ENCODE measurements around the gene NKD1. TPM values are rescaled to one million over a fixed set of nuclear protein-coding genes. Genes with fewer than 3 reads are reported as not detected.

The NKD1 gene
- total RNA-seq, 4 donors from 2014 or later: 37.1 to 87.8 (median 54.1) TPM

GRCh38 chr16:50591800-50592771, 43.9 kb downstream of the NKD1 start:
- no peaks in the 10 kb centered on the region for H3K27me3 ChIP-seq
- DNase-seq (ENCODE audit: extremely low spot score): no peak
- no peaks in the 10 kb centered on the region for H3K36me3 ChIP-seq
- TF ChIP-seq POLR2AphosphoS5 (IDR thresholded peaks at IDR 0.05): peak; percentile 32 to 57
- no peak for TF ChIP-seq EP300 (IDR thresholded peaks at IDR 0.05)
- peak in 1 of 3 experiments; percentile 52 for TF ChIP-seq CTCF (IDR thresholded peaks at IDR 0.05)
- peak overlapping the region; percentile 53 to 79 (median 68) for H3K27ac ChIP-seq (replicated peaks in 1 of 4)
- H3K4me3 ChIP-seq: peak overlapping the region; percentile 10 to 25 (median 20)
- peaks cover 12 to 67% (median 51%) of the 10 kb centered on the region in 4 donors for H3K4me1 ChIP-seq
- intact Hi-C loops (cut with DNase I): no loop called here
- WGBS: 37% methylated on average over 23 of the region's 24 CpGs
- H3K9me3 ChIP-seq: no peaks in the 10 kb centered on the region

GRCh38 chr16:50592996-50593395, 44.8 kb downstream of the NKD1 start:
- no peak for TF ChIP-seq CTCF (IDR thresholded peaks at IDR 0.05)
- no peak for TF ChIP-seq EP300 (IDR thresholded peaks at IDR 0.05)
- TF ChIP-seq POLR2AphosphoS5 (IDR thresholded peaks at IDR 0.05): no peak
- no peak for TF ChIP-seq POLR2A (IDR thresholded peaks at IDR 0.05; ENCODE audit: low read depth)
- Histone ChIP-seq H3K27me3 (no peaks in the 10 kb centered on the region), H3K27ac (replicated peaks in 1 of 4) (peak overlapping the region; percentile 53 to 79 (median 68)), H3K4me1 (peaks cover 12 to 72% (median 56%) of the 10 kb centered on the region in 4 donors), H3K36me3 (no peaks in the 10 kb centered on the region), H3K4me3 (no peak overlapping the region), H3K9me3 (no peaks in the 10 kb centered on the region)
- DNase-seq (ENCODE audit: extremely low spot score): no peak
- intact Hi-C loops (cut with DNase I): no loop called here
- WGBS: 77% methylated on average over 6 of the region's 7 CpGs

GRCh38 chr16:50593410-50594150, 45.4 kb downstream of the NKD1 start:
- intact Hi-C loops (cut with DNase I): no loop called here
- no peak for DNase-seq (ENCODE audit: extremely low spot score)
- H3K27ac ChIP-seq (replicated peaks in 1 of 4): peak overlapping the region in 3 of 4 donors; percentile 67 to 79 (median 69)
- H3K4me1 ChIP-seq: peaks cover 17 to 72% (median 60%) of the 10 kb centered on the region in 4 donors
- TF ChIP-seq POLR2AphosphoS5 (IDR thresholded peaks at IDR 0.05): no peak
- TF ChIP-seq CTCF (IDR thresholded peaks at IDR 0.05): peak; percentile 27 to 43 (median 29)
- no peak for TF ChIP-seq POLR2A (IDR thresholded peaks at IDR 0.05; ENCODE audit: low read depth)
- no peaks in the 10 kb centered on the region for H3K36me3 ChIP-seq
- H3K27me3 ChIP-seq: no peaks in the 10 kb centered on the region
- 79% methylated on average over 9 of the region's 9 CpGs for WGBS
- no peak overlapping the region for H3K4me3 ChIP-seq
- no peaks in the 10 kb centered on the region for H3K9me3 ChIP-seq

GRCh38 chr16:50594308-50595260, 46.4 kb downstream of the NKD1 start:
- no peaks in the 10 kb centered on the region for H3K27me3 ChIP-seq
- H3K4me1 ChIP-seq: peaks cover 28 to 73% (median 65%) of the 10 kb centered on the region in 4 donors
- H3K36me3 ChIP-seq: no peaks in the 10 kb centered on the region

More at GRCh38 chr16:50594308-50595260, 46.4 kb downstream of the NKD1 start:
- Histone ChIP-seq H3K9me3 (no peaks in the 10 kb centered on the region), H3K27ac (replicated peaks in 1 of 4) (no peak overlapping the region), H3K4me3 (no peak overlapping the region)
- intact Hi-C loops (cut with DNase I): no loop called here
- DNase-seq (ENCODE audit: extremely low spot score): no peak
- WGBS: 72% methylated on average over 12 of the region's 17 CpGs
- no peak for TF ChIP-seq POLR2A (IDR thresholded peaks at IDR 0.05; ENCODE audit: low read depth)
- no peak for TF ChIP-seq EP300 (IDR thresholded peaks at IDR 0.05)
- no peak for TF ChIP-seq CTCF (IDR thresholded peaks at IDR 0.05)
- TF ChIP-seq POLR2AphosphoS5 (IDR thresholded peaks at IDR 0.05): no peak
